ENCODE measurements around the gene PKNOX1. TPM values are rescaled to one million over a fixed set of nuclear protein-coding genes. Genes with fewer than 3 reads are reported as not detected.

Gene PKNOX1
- total and polyA plus RNA-seq, 2 experiments from 2014 or later = 29.9 to 76.7 TPM

DNA sequence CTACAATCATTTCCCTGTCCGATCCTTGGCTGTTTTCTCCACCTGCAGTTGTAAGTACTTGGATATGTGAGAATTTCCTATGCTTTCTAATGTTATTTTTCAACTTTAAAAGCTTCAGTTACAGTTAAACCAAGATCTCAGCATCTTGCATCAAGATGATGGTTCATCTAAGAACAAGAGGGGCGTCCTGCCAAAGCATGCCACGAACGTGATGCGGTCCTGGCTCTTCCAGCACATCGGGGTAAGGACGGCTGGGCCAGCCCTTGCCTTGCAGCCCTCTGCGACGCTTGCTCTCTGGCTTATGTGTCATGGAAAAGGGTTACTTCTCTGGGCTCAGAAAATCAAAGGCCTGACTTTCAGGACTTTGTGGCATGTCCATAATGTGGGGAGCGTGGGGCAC lies 46.8 kb downstream of the PKNOX1 start:
- peaks cover 19% of the 10 kb centered on the region for H3F3A ChIP-seq (replicated peaks; ENCODE audit: low read depth)
- 0 out of 2 replicates have a peak overlapping the region, but pooled peaks have one; percentile 72 for H3K27ac ChIP-seq (ENCODE audit: low read depth)
- H3K4me3 ChIP-seq = no peak overlapping the region
- Mint-ChIP-seq H3K4me1 (peaks cover 14% of the 10 kb centered on the region), H3K27me3 (ENCODE audit: insufficient read depth, low read depth, poor library complexity) (peaks cover 13% of the 10 kb centered on the region), H3K36me3 (ENCODE audit: low read depth) (peaks cover 44% of the 10 kb centered on the region), H3K9me3 (no peaks in the 10 kb centered on the region), H3K4me3 (no peak overlapping the region; the same call in 2 of the 3 replicates), H3K27ac (no peak overlapping the region; the same call in 1 of the 2 replicates)
- H3K9me2 ChIP-seq (ENCODE audit: insufficient read depth) = no peaks in the 10 kb centered on the region
- H3K4me1 ChIP-seq (ENCODE audit: insufficient read depth) = no peaks in the 10 kb centered on the region
- no peak overlapping the region for H2AFZ ChIP-seq
- H3K27me3 ChIP-seq (ENCODE audit: insufficient read depth) = no peaks in the 10 kb centered on the region
- H3K36me3 ChIP-seq (ENCODE audit: insufficient read depth) = peaks cover 32% of the 10 kb centered on the region
- TF ChIP-seq CREB1 (CRISPR knock-in tag; IDR thresholded peaks at IDR 0.05; ENCODE audit: low read depth) (no peak), EZH2 (IDR thresholded peaks at IDR 0.05; ENCODE audit: low read depth, unreplicated experiment) (no peak), NANOG (IDR thresholded peaks at IDR 0.05; ENCODE audit: borderline replicate concordance) (no peak), STAT1 (IDR thresholded peaks at IDR 0.05; ENCODE audit: unreplicated experiment) (no peak), ZNF114 (CRISPR knock-in tag; IDR thresholded peaks at IDR 0.05) (no peak), JUNB (IDR thresholded peaks at IDR 0.05; ENCODE audit: unreplicated experiment) (no peak), CTCF (conservative IDR thresholded peaks at IDR 0.05; ENCODE audit: low read depth in 2 of 2) (no peak), ZNF331 (CRISPR knock-in tag; IDR thresholded peaks at IDR 0.05; ENCODE audit: low read depth) (no peak)
- TF ChIP-seq, protein P1, sequence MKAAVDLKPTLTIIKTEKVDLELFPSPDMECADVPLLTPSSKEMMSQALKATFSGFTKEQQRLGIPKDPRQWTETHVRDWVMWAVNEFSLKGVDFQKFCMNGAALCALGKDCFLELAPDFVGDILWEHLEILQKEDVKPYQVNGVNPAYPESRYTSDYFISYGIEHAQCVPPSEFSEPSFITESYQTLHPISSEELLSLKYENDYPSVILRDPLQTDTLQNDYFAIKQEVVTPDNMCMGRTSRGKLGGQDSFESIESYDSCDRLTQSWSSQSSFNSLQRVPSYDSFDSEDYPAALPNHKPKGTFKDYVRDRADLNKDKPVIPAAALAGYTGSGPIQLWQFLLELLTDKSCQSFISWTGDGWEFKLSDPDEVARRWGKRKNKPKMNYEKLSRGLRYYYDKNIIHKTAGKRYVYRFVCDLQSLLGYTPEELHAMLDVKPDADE (IDR thresholded peaks at IDR 0.05) = no peak
- TF ChIP-seq, protein P2, sequence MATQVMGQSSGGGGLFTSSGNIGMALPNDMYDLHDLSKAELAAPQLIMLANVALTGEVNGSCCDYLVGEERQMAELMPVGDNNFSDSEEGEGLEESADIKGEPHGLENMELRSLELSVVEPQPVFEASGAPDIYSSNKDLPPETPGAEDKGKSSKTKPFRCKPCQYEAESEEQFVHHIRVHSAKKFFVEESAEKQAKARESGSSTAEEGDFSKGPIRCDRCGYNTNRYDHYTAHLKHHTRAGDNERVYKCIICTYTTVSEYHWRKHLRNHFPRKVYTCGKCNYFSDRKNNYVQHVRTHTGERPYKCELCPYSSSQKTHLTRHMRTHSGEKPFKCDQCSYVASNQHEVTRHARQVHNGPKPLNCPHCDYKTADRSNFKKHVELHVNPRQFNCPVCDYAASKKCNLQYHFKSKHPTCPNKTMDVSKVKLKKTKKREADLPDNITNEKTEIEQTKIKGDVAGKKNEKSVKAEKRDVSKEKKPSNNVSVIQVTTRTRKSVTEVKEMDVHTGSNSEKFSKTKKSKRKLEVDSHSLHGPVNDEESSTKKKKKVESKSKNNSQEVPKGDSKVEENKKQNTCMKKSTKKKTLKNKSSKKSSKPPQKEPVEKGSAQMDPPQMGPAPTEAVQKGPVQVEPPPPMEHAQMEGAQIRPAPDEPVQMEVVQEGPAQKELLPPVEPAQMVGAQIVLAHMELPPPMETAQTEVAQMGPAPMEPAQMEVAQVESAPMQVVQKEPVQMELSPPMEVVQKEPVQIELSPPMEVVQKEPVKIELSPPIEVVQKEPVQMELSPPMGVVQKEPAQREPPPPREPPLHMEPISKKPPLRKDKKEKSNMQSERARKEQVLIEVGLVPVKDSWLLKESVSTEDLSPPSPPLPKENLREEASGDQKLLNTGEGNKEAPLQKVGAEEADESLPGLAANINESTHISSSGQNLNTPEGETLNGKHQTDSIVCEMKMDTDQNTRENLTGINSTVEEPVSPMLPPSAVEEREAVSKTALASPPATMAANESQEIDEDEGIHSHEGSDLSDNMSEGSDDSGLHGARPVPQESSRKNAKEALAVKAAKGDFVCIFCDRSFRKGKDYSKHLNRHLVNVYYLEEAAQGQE (IDR thresholded peaks at IDR 0.05; ENCODE audit: unreplicated experiment) = no peak
- no peaks in the 10 kb centered on the region for H4K20me1 ChIP-seq (replicated peaks; ENCODE audit: insufficient read depth)
- DNase-seq (ENCODE audit: low spot score) = no peak
- ATAC-seq = no peak
- H3K4me2 ChIP-seq = no peak overlapping the region
- no peaks in the 10 kb centered on the region; the same call in 1 of the 2 replicates for H3K79me2 ChIP-seq (replicated peaks; ENCODE audit: insufficient read depth)

Measured in GM23338 (cell line).